GM18861 (cell line): ENCODE measurements around the gene MS4A18.

Source experiments
- ATAC-seq: cut with Tn5 transposase; IDR thresholded peaks from one replicate; pipeline ENCODE4 v1.9.1; 2021; ENCODE audit not compliant: unreplicated experiment

MS4A18 gene

GRCh38 chr11:60785806-60786361 lies 61.4 kb downstream of the MS4A18 start:
- ATAC-seq = no peak

GRCh38 chr11:60786811-60787567 lies 62.5 kb downstream of the MS4A18 start:
- no peak for ATAC-seq

DNA sequence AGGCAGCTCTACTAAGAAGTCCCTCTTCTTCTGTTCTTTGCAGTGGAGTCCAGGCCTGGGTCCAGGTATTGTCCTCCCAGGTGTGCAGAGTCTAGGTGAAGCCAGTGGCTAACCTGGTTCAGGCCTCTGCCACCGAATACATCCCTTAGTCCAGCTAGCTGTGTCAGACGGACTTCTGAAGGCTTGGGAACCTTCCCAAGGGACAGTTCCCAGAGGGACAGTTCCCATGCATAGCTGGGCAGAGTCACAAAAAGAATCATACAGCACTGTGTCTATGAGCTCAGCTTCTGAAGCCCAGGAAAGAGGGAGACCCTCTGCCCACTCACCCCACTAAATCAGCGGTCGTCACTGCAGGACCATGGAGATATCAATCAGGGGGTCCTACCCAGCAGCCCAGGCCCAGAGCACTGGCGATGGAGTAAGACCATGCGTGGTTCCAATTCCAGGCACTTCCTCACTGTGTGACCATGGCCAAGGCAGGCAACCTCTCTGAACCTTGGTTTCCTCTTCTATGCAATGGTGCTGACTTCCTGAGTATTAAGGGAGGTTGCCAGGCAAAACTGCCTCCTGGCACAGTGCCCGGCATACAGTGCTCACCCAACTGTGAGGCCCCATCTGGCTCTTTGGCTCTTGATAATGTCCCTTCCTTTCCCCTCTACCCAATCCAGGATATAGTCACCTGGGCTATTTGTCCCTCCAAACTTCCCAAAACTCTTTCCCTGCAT lies 64.0 kb downstream of the MS4A18 start:
- no peak for ATAC-seq

DNA sequence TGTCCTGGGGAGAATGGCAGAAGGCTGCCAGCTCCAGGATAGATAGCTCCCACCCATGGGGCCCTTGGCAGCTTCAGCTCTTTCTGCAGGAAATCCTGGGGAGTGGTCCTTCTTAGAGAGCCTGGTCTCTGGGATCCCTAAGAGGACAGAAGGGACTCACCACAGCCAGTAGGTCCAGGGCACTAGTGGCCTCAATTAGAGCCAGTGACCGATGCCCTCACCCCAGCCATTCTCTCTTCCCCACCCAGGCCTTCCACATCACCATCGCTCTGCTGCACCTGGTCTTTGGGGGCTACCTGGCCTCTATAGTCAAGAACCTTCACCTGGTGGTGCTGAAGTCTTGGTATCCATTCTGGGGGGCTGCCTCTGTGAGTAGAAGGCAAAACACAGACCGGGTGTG lies 66.2 kb downstream of the MS4A18 start:
- ATAC-seq = no peak

- ATAC-seq = no peak
These were observed 66.8 kb downstream of the MS4A18 start for GRCh38 chr11:60791153-60791933.

- ATAC-seq = no peak
These were observed 68.0 kb downstream of the MS4A18 start for GRCh38 chr11:60792521-60792920.
